DMS53 (cell line): ENCODE results near the gene CDC27.
A peak's percentile ranks its signal among the peaks of the same experiment; 100 is the strongest.
"Not testable (repeated sequence)": the region's sequence is repeated elsewhere in the genome, so short reads cannot be mapped to it uniquely, and the experiment has no call there.

Experiments
- DNase-seq: peaks from one replicate; lab custom pipeline; 2025; lab: John Stamatoyannopoulos, UW

CDC27 gene, protein sequence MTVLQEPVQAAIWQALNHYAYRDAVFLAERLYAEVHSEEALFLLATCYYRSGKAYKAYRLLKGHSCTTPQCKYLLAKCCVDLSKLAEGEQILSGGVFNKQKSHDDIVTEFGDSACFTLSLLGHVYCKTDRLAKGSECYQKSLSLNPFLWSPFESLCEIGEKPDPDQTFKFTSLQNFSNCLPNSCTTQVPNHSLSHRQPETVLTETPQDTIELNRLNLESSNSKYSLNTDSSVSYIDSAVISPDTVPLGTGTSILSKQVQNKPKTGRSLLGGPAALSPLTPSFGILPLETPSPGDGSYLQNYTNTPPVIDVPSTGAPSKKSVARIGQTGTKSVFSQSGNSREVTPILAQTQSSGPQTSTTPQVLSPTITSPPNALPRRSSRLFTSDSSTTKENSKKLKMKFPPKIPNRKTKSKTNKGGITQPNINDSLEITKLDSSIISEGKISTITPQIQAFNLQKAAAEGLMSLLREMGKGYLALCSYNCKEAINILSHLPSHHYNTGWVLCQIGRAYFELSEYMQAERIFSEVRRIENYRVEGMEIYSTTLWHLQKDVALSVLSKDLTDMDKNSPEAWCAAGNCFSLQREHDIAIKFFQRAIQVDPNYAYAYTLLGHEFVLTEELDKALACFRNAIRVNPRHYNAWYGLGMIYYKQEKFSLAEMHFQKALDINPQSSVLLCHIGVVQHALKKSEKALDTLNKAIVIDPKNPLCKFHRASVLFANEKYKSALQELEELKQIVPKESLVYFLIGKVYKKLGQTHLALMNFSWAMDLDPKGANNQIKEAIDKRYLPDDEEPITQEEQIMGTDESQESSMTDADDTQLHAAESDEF

DNA sequence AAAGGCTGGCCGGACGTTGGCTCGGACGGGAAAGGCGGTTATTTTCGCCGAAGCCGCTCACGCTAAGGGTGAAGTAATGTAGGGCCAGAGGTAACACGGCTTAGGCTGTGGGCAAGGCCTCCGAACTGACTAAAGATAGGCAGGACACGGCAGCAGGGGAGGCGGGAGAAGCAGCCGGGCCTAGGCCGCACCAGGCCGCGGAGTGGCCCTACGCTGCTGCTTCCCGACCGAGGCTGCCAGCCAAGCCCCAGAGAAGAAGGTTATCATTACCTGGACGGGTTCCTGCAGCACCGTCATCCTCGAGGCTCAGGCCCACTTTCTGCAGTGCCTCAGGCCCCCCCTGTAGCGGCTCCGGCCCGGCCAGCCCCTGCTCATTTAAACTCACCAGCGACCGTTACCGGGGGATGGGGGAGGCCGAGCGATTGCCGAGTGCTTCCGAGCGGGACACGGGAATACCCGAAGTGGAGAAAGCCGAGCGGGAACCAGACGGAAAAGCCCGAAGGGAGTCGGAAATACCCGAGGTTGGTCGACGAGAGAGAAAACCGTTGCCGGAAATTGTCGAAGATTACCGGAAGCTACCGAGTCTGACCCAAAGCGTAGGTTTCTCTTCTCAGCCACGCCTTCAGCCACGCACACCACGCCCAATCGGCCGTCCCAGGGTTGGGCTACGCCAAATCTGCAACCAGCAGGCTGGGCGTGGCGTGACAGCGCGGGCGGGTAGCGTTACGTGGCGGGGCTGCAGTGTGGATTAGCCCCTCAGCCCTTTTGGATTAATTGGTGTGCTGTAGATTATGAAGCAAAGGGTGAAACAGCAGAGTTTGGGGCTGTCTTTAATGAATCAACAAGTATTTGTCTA, at the start of gene CDC27:
CDC27 (minus strand) TSS at position 420 of the 856 bp plus-strand sequence; CDS start at position 297, 123 bp downstream.
- DNase-seq = peak; percentile 99

DNA sequence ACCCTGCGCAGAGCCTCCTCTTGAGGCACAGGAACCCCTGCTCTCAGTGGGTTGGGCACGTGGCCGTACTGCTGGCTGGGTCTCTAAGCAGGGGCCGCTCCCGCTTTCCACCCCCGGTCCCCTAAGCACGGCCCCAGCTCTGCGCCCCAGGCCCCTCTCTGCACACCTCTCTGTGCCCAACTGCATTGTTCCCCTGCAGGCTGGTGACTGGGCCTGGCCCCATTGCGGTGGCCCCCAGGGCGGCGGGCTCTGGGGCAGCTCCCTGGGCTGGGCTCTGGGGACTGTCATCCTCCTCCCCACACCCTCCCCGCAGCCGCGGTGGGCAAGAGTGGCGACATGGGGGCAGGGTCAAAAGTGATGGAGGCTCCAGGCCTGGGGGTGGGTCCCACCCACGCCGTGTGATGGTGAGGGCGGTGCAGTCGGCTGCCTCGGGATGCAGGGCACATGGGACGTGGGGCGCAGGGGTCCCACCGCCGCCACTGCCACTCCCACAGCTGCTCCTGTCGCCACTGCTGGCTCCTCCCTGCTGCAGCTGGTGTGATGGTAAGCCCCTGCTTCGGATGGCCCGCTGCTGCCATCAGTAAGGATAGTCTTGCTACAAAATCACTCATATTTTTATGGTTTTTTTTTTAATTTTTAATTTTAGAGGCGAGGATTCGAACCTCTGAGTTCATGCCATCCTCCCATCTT, 49.4 kb upstream of the CDC27 start:
- DNase-seq = no peak

DNA sequence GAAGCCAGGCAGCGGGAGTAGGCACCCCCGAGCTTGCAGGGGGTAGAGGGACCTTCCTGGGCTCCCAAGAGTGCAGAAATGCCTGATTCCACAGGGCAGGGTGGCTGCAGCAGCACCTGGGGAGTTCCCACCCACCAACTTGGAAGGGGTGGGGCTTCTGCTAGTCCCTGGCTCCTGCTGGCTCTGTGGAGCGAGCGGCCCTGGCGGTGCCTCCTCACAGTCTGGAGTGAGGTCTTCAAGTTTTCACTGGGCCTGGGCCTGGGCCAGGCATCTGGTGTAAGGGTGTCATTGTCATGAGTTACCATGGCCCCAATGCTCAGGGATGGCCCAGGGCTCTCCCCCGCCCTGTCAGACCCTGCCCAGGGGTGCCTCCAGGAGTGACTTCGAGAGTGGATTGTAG, 48.7 kb upstream of the CDC27 start:
- no peak for DNase-seq

DNA sequence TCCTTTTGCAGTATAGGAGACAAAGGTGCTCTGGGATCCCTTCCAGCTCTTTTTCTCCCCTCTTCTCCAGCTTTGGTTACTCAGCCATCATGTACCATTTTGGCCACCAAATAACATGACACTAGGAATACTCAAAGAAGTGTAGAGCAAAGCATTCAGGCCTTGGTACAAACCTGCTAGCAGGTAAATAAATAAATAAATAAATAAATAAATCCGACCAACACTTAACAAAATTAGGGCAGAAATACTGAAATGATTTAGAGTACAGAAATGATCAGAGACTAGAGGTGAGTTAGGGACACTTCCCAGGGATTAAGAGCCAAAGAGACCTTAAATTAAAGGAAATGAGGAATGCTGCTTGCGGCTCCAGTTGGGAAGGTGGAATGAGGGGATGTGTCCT, 46.8 kb upstream of the CDC27 start:
- DNase-seq = no peak

DNA sequence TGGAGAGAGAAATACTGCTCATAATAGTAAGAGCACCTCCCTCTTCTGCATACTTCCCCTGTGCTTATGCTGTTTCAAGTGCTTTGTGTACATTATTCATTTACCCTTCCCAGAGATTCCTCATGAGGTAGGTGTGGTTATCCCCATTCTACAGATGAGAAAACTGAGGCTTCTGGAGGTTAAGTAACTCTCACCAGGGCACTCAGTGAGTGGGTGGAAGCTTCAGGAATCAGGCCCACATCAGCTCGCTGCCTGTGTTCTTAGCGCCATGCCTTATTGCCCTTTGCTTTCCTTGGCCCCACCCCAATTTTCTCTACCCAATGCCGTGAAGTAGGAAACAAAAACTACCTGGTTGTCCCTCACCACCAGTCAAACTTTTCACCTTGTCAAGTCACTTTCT, 46.4 kb upstream of the CDC27 start:
- no peak for DNase-seq

DNA sequence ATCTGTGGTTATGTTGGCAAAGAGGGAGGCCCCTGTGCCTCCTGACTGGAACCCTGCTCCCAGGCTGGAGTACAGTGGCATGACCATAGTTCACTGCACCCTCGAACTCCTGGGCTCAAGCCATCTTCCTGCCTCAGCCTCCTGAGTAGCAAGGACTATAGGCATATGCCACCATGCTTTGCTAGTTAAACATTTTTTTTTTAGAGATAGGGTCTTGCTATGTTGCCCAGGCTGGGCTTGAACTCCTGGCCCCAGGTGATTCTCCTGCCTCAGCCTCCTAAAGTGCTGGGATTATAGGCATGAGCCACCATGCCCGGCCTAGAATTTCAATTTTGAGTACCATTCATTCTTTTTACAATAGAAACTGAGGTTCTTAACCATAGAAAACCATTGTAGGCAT, 43.4 kb upstream of the CDC27 start:
- no peak for DNase-seq

DNA sequence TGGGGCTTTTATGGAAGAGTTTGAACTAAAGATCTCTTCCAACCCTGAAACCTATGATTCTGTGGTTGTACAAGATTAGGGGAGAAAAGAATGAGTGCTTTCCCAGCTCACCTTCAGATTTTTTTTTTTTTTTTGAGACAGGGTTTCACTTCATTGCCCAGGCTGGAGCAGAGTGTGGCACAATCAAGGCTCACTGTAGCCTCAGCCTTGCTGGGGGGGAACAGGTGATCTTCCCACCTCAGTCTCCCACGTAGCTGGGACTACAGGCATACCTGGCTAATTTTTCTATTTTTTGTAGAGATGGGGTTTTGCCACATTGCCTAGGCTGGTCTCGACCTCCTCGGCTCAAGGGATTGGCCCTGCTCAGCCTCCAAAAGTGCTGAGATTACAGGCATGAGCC, 42.8 kb upstream of the CDC27 start:
- no peak for DNase-seq

DNA sequence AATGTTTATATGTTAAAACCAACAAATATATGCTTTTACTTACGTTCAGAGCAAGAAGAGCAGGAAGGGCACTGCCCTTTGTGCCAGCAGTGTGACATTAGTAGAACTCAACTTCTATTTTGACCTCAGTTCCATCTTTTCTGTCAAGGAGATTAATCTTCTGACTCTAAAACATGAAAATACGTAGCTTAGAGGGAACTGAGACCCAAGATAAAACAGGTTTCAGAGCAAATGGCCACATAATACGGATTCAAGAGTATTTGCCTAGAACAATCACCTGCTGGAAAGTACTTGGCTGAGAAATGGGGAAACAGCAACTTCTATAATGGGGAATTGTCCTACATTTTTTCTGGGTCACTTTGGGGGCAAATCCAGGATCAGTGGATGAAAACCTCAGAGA, 42.2 kb upstream of the CDC27 start:
- no peak for DNase-seq

DNA sequence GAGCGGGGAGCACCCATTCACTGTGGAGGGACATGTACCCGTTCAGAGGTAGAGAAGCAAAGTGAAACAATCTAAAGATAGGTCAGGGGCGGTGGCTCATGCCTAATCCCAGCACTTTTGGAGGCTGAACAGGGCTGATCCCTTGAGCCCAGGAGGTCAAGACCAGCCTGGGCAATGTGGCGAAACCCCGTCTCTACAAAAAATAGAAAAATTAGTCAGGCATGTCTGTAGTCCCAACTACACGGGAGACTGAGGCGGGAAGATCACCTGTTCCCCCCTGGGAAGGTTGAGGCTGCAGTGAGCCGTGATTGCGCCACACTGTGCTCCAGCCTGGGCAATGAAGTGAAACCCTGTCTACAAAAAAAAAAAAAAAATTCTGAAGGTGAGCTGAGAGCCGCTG, 41.8 kb upstream of the CDC27 start:
- DNase-seq = no peak

DNA sequence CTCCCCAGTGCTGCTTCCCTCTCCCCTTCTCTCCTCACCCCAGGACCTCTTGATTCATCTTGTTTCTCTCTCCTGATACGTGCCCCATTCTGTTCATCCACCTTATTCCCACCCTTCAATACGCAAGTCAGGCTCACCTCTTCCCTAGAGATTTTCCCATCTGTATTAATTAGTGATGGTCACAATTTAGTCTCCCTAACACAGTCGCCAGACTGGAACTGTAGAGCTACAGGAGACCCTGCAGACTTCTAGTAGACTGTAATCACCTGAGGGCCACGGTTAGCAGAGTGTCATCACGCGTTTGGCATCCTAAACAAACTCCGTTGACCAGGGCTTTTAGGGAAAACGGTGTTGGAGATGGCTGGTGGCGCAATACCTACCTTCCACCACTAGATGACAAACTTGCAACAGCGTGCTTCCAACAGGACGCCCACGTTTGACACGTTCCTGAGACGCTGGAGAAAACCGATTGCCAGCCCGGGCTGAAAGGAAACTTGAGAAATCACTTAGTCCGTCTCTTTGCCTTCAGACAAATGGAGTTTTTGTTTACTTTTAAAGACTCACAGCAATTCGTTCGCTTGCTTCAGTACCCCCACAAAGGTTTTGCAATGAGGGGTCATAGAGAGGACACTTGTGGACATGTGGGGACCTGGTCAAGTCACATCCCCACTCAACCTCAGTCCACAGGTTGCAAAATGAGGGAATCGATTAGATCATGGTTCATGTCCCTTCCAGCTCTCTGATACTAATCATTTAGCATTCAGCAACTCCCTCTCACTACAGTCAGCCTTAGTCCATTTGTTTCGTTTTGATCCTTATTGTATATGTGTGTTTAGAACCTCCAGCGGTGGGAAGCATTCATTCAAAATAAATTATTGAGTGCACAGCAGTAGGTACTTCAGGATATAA, 40.7 kb upstream of the CDC27 start:
- DNase-seq = peak; percentile 94

DNA sequence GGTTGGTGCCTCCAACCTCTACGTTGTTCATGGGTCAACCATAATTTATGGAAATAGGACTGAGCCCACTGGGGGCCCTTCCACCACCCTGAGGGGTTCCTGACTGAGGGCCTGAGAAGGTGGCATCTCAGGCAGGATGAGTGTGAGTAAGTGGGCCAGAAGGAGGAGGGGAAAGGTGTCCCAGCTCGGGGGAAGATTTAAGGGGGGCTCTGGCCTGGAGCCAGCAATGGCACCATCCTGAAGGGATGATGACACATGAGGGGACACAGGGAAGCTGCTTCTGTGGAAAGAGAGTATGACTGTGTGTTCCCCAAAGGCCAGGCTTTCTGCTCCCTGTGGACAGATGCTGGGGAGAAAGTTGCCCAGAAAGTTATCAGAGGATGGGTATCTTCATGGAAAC, 38.8 kb upstream of the CDC27 start:
- DNase-seq = no peak

DNA sequence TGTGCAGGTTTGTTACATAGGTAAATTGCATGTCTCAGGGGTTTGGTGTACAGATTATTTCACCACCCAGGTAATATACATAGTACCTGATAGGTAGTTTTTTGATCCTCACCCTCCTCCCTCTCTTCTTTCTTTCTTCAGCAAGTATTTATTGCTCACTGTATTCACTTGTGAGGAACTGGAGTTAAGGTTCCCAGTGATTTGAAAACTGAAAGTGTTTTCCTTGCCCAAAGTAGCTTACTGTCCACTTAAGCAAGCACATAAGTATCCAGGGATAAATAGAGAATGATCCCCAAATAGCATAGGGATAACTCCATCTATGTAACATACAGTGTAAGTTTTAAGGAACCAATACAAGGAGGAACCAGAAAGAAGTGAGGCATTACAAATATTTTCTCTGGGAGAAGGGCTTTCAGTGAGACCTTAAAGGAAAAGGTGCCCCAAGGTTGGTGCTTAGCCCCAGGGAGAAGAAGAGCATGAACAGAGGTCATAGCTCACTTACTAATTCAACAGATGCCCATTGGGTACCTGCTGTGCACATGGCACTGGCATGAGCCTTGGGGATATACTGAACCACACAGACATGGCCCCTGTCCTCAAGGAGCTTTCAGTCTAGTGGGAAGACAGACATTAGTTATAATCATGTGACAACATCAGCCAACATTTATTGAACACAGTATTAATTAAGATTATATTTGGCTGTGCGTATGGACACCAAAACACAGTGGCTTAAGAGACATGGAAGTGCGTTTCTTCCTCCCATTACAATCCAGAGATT, 37.0 kb upstream of the CDC27 start:
- no peak for DNase-seq

DNA sequence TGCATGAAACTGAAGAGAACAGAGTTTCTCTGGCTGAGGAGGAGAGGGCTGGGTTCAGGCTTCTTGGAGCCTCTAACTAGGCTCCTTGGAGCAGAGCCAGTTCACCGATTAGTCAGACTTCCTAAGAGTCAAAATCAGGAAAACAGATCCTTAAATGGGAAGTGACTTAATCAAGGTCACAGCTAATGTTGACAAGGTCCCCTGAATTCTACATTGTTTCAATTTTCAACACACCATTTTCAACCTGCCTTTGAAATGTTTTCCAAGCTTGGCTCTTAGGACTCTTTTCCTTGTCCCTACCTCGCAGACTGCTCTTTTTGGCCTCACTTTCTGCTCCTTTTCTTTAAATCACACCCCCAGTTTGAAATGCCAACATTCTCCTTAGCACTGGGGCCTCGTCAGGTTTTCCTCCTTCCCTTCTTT, 36.4 kb upstream of the CDC27 start:
- DNase-seq = no peak

DNA sequence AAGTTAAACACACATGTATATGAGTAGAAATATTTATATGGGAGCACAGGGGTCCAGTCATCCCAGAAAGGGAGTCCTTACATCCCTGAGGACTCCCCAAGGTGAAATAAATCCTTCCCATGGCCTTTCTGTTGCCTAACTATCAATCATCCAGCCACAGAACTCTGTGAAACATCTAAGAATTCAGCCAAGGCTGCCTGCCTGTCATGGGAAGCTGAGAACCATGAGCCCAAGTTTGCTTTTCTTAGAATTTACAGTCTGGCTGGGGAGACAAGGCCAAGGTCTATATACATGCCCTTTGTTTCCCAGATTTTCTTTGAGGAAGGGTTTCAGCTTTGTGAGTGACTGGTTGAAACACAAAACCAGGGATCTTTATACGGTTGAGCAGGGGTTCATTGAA, 35.9 kb upstream of the CDC27 start:
- no peak for DNase-seq

DNA sequence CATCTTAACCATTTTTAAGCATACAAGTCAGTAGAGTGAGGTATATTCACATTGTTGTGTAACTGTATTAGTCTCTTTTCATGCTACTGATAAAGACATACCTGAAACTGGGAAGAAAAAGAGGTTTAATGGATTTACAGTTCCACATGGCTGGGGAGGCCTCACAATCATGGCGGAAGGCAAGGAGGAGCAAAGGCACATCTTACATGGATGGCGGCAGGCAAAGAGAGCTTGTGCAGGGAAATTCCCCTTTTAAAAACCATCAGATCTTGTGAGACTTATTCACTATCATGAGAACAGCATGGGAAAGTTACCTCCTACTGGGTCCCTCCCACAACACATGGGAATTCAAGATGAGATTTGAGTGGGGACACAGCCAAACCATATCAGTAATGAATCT, 35.0 kb upstream of the CDC27 start:
- not testable (repeated sequence) for DNase-seq

DNA sequence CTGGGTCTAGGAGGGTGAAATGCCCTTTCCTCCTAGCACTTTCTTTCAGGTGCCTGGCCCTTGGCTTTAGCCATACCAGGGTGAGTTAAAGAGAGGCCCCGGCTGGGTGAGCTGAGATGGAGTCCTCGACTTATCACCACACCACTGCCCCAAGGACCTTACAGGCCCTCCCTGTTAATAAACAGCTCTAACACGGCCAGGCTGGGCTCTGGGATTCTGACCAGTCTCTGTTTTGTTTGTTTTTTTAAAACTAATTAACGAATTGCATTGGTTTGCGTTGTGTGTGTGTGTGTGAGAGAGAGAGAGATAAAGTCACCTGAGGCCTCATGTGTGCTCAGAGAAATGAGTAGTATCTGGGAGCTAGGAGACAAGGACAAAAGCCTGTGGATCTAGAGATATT, 34.4 kb upstream of the CDC27 start:
- no peak for DNase-seq

DNA sequence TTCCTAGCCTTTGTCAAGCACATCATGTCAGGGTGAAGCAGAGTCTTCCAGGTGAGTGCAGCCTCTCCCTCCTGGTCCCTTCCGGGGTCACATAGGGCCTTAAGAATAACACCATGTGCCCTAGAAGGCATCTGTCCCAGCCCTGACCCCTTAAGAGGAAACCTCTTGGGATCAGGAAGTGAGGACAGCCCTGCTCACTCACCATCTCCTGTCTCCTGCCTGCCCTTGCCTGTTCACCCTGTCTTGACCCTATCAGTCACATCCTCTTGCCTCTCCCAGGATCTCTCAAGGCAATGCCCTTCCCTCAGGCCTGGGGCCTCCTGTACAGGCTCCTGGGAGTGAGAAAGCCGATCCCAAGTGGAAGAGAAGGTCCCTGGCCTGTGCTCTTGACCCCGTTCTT, 33.9 kb upstream of the CDC27 start:
- no peak for DNase-seq

DNA sequence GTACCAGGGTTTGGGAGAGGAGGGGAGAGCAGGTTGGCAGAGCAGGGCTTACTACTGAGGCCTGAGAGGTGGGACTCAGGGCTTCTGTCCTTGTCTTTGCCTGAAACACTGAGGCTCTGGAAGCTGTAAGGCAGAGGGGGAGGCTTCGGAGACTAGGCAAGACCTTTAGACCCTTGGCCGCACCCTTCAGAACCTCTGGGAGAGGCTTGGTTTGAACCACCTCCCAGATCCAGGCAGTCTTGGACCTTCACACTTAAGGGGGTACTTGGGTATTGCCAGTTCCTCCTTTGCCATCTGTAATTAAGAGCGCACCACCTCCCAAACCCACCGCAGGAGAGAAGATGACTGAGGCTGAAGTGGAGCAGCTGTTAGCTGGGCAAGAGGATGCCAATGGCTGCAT, 33.0 kb upstream of the CDC27 start:
- no peak for DNase-seq

DNA sequence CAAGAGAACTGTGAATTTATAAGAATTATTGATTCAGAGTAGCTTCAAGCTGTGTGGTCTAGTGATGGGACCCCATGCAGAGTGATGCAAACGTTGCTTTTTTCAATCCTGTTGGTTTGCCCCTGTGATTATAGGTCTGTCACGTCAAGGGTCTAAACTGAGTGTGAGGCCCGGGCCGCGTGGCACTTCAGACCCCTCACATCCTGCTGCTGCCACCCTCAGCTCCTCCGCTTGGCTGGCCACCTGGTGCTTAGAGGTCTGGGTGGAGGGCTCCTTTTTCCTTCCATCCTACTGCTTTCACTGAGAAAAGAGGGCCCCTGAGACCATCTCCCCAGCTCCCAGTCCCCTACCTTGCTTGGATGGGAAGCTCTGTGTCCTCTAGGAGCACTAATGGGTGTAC, 32.1 kb upstream of the CDC27 start:
- DNase-seq = no peak

DNA sequence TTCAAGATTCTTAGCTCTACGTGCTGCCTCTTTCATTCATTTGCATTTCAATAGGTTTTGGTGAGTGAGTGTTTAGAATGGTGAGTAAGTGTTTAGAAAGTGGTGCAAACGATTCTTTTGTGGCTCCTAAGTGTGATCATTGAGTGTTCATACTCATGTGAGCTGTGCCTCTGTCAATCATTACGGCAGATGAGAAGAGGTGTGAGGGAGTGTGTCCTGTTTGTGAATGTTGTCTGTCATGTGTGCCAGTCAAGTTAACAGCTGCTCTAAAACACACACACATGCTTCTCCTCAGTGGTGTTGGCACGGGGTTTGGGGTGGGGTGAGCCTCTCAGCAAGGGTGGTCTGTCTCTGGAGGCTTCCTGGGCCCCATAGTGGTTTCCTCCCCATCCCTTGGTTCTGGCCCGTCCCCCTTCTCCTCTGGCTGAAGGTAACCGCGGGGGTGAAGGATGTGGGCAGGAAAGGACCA, 31.5 kb upstream of the CDC27 start:
- DNase-seq = peak; percentile 75
